Activated T-cell treated with anti-CD3 and anti-CD28 coated beads, Interleukin-2, amount 50 U/mL, for 1 hour (primary cell): ENCODE results near the gene PEAK3.

Experiments used
- DNase-seq: peaks from one replicate; pipeline ENCODE4 v3.0.0-alpha.2; 2020

PEAK3 gene

GRCh38 chr19:2235381-2236063 lies 46.5 kb downstream of the PEAK3 start:
- no peak for DNase-seq

DNA sequence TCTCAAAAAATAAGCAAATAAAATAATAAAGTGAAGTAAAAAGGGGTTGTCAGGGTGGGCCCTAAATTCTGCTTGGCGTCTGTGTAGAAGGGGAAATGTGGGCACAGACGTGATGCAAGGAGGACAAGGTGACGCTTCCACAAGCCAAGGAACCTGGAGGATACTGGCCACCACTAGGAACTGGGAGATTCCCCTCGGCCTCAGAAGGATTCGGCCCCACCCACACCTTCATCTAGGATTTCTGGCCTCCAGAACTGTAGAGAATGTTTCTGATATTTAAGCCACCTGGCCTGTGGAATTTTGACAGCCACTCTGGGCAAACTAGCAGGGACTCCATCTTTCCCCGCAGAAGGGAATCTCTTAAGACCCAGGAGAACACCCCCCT lies 47.0 kb downstream of the PEAK3 start:
- DNase-seq: no peak

DNA sequence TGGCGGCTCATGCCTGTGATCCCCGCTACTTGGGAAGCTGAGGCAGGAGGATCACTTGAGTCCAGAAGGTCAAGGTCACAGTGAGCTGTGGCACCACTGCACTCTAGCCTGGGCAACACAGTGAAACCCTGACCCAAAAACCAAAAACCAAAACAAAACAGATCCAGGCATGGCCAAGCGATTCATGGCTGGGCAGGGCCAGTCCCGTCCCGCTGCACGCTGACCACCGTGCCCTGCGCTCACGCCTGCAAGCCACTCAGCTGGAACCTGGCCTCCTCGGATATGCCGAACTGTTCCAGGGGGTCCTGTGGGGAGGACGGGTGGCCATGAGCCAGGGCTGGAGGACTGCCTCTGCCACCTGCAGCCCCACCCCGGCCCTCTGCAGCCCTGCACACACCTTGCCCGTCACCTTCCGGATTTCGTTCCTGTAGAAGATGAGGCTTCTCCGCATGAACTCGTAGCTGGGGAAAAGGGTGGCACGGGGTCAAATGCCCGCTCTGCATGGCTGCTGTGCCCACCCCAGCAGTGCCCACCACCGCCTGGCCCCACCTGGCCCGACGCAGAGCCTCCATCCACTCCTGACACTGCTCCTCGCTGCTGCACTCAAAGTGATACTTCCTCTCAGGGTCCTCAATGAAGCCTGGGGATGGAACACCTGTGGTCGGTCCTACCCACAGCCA lies 48.2 kb downstream of the PEAK3 start:
- DNase-seq: no peak

GRCh38 chr19:2232286-2233151 lies 49.5 kb downstream of the PEAK3 start:
- no peak for DNase-seq

- no peak for DNase-seq
These were observed 50.3 kb downstream of the PEAK3 start for GRCh38 chr19:2231621-2232221.

DNA sequence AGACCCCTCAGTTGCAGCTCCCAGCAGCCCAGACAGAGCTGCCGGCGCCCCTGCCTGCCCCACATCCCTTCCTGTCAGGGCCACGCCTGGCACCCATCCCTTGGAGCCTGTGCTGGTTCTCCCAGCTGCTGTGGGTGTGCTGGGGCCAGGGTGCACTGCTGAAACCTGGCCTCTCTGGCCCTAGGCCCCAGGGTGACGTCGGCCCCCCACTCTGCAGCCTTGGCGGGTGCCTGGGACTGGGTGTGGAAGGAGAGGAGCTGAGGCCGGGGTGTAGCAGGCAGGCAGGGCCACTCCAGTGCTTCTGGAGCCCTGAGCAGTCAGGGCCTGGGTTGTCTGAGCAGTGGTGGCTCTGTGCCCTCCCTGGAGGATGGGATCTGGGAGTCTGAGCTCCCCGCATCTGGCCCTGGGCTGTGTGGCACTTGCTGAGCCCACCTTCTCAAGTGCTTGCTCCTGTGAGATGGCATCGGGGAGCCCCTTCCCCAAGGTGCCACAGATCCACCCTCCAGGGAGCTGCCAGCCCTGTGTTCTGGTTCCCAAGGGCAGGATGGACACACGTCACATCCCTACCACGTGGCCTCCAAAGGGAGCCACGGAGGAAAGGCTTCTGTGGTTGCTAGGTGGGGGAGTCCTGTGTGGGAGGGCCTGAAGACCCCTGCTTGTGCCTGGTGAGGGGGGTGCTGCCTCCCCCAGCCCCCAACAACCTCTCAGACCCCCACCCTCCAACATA lies 51.0 kb downstream of the PEAK3 start:
- DNase-seq: no peak

GRCh38 chr19:2230033-2230531 lies 51.9 kb downstream of the PEAK3 start:
- DNase-seq: no peak

- DNase-seq: no peak
These were observed 52.6 kb downstream of the PEAK3 start for GRCh38 chr19:2229103-2230032.

DNA sequence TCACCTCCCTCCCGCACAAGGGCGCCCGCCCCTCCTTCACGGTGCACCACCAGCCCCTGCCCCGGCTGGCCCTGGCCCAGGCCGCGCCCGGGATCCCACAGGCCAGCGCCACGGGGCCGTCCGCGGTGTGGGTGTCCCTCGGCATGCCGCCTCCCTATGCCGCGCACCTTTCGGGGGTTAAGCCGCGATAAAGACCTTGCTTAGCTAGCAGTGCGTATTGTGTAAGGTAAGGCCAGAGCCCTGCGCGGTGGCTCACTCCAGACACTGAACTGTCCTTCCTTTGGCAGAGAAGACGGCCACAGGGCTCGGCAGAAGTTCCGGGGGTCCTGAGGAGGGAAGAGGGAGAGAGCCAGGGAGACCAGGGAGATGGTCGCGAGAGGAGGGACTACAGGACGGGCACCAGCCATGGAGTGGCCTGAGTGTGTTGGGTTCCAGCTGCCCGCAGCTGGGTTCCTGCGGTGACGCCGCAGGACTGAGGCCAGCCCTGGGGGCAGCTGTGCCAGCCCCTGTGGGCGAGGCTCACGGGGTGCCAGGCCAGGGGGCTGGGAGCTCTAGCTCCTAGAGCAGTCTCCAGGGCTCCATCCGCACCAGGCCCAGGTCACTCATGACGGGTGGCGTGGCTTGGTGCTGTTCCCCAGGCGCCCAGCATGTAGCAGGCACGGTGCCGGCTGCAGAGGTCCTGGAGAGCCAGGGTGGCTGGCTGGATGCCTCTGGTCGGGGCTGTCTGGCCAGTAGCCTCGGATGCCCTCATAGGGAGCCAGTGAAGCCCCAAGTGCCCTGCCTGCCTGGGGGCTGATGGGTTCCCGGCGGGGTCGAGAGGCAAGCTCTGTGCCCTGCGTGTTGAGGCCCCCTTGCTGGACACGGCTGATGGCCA lies 53.6 kb downstream of the PEAK3 start:
- no peak for DNase-seq

DNA sequence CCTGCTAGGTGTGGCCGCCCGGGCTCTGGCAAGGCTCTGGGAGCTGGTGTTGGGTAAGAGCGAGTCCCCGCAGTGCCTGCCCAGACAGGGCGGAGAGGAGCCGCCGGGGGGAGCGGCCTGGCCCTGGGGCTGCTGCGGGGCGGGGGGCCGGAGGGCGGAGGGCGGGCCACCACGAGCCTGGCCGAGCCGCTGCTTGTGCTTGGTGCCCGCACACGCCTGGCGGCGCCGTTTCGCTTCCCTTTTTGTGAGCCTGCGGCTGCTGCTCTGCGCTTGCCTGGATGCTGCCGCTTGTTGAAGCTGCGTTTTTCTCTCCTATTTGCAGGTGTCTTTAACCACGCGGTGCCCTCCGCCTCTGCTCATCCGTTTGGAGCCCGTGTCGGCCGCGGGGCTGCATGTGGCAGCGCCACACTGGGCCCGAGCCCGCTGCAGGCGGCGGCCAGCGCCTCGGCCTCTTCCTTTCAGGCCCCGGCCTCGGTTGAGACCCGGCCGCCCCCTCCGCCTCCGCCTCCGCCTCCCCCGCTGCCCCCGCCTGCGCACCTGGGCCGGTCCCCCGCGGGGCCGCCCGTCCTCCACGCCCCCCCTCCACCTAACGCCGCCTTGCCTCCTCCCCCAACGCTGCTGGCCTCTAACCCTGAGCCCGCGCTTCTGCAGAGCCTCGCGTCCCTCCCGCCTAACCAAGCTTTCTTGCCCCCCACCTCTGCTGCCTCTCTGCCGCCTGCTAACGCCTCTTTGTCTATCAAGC lies 54.4 kb downstream of the PEAK3 start:
- no peak for DNase-seq

- DNase-seq: no peak
These were observed 55.1 kb downstream of the PEAK3 start for GRCh38 chr19:2226840-2227360.

GRCh38 chr19:2226051-2226839 lies 55.7 kb downstream of the PEAK3 start:
- DNase-seq: no peak

- DNase-seq: no peak
These were observed 56.4 kb downstream of the PEAK3 start for GRCh38 chr19:2225415-2226050.

DNA sequence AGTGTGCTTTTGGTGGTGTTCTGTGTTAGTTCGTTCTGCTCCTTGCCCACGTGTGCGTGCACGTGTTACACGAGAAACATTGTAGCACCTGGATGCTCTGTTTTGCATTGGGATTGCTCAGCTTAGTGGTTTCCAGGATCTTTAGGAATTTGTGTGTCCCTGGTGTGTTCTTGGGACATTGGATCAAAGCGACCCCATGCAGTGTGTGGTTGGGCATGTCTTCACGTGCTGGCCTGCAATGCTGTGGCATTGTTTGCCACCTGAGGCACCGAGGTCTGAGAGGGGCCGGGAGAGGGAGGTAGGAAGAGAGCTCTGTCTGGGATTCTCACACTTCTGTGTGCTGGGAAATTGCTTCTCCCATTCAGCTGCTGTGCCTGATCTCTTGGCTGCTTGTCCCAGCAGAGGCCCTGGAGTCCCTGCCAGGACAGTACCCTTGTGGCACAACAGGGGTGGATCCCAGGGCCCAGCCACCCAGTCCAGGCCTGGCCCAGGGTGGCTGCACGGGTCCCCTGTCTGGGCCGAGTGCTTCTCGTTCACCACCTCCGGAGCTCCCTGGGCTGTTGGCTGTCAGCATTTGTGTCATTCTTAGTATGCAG lies 57.1 kb downstream of the PEAK3 start:
- DNase-seq: no peak
